Measurements from ENCODE around the gene KLC1.

- TF ChIP-seq CTCF (IDR thresholded peaks at IDR 0.05 in 2 of 3, conservative IDR thresholded peaks at IDR 0.05 in 1 of 3; ENCODE audit: borderline replicate concordance in 1 of 3, insufficient read depth in 1 of 3, low read depth in 2 of 3, low read length in 2 of 3) = no peak
- no peak for TF ChIP-seq EZH2 (IDR thresholded peaks at IDR 0.05)
- TF ChIP-seq MAX (IDR thresholded peaks at IDR 0.05) = no peak
- no peak for TF ChIP-seq EGR1 (IDR thresholded peaks at IDR 0.05; ENCODE audit: low read depth)
These were observed 4.2 kb upstream of the KLC1 start for GRCh38 chr14:103624860-103625259.

Measured in HCT116 (cell line).